ENCODE data around the gene AVPR1B. TPM values are rescaled to one million over a fixed set of nuclear protein-coding genes. Genes with fewer than 3 reads are reported as not detected.
A peak's percentile ranks its signal among the peaks of the same experiment; 100 is the strongest.

The AVPR1B gene, protein sequence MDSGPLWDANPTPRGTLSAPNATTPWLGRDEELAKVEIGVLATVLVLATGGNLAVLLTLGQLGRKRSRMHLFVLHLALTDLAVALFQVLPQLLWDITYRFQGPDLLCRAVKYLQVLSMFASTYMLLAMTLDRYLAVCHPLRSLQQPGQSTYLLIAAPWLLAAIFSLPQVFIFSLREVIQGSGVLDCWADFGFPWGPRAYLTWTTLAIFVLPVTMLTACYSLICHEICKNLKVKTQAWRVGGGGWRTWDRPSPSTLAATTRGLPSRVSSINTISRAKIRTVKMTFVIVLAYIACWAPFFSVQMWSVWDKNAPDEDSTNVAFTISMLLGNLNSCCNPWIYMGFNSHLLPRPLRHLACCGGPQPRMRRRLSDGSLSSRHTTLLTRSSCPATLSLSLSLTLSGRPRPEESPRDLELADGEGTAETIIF
- not detected in 2 replicates for total RNA-seq (2014; rRNA removed; shearing (Covaris generic))

DNA sequence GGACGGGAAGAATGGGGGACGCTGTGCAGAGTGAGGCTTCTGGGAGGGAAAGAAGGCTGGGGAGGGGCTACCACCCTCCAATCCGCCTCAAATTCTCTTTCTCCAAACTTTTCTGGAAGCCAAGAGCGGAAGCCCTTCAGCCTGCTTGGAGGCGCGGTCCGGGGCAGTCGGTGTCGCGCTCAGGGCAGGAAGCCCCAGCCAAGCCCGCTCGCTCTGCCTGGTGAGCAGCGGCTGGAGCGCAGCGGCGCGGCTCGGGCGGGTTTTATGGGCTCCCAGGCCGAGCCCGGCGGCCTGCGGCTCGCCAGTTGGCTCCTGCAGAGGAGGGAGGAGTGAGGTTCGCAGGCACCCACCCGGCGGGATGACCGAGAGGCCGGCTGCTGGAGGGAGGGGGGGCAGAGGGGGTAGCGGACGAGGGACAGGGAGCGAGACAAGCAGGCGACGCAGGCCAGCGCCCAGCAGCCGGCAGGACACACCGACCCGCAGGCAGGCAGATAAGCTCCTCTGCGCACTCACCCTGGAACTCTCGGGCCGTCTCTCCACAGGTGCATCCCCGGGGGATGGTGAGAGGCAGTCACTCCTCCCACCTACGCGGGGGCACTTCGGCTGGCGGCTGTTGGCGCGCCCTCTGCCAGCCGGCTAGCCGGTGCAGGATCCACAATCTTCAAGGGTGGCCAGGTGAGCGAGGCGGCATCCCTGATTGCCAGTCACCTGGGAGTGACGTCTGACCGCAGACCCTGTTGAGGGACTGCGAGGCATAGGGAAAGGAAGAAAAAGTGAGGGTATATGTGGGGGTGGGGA is at the start of gene AVPR1B:
Gene AVPR1B (minus strand): TSS at position 238 of the 798 bp plus-strand sequence. CDS start 498 bp downstream, outside the sequence.
- in situ Hi-C loops (cut with HindIII; ENCODE audit: low sequenced_read_pairs) = no loop called here
- DNase-seq (ENCODE audit: low spot score) = peak; percentile 32

DNA sequence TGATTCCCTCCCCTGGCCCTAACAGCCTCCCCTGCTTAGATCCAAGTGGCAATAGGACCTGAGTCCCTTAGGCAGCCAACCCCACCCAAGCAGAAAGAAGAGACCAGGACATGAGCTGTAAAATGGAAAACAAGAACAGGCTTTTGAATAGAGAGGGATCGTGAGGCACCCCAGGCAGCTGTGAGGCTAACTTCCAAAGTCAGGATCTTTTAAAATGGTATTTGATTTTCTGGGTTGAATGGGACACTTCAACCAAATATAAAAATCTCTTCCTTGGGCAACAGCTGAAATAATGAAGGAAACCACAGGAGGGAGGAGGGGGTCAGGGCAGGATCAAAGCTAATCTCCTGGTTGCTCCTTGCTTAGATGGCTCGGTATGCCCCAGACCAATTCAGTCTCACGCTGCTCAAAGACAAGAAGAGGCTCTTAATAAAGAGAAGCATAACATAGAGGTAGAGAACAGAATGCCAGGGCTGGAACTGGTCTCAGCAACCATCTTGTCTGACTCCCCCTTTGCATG is 28.6 kb upstream of the AVPR1B start:
- DNase-seq (ENCODE audit: low spot score) = no peak
- in situ Hi-C loops (cut with HindIII; ENCODE audit: low sequenced_read_pairs) = no loop called here

DNA sequence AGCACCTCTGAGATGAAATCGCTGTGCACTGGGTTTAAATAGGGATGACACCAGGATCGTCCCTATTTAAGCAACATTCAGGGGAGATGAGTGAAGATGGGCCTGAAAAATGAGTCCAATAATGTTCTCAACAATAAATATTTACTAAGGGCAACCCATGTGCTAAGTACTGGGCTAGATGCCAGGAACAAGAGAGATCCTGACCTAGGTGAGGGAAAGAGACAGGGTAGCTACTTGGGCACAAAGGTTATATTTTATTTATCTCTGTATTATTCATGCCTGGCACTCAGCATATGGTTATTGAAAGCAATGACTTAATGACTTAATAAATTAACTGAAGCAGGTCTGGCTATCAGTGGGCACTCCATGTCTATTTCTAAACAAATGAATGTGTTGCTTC is 27.4 kb upstream of the AVPR1B start:
- in situ Hi-C loops (cut with HindIII; ENCODE audit: low sequenced_read_pairs) = no loop called here
- DNase-seq (ENCODE audit: low spot score) = peak; percentile 24

DNA sequence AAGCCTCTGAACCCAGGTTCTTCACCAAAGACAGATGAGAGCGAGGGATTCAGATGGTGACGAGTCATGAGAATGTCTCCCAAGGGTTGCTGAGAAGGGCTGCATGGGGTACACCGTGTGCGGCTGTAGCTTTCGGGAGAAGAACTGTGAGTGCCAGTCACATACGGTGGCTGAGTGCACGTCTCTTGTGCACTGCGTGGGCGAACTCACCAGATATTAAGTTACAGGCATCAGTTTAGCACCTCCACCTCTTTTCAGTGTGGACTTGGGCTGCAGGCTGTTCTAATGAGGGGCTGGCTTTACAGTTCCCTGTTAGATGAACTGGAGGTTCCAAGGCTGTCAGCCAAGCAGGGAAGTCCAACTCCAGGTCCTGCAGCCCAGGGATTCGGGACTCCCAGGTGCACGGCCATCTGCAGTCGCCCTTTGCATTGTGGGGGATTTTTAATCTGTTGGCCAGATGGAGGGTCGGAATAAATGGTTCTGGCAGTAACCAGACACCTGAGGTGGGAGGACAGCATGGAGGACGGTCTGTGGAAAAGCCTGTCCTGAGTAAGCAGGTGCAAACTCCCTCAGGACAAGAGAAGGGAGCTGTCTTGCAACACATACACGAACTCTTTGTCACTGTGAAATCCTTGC is 26.5 kb upstream of the AVPR1B start:
- in situ Hi-C loops (cut with HindIII; ENCODE audit: low sequenced_read_pairs) = no loop called here

DNA sequence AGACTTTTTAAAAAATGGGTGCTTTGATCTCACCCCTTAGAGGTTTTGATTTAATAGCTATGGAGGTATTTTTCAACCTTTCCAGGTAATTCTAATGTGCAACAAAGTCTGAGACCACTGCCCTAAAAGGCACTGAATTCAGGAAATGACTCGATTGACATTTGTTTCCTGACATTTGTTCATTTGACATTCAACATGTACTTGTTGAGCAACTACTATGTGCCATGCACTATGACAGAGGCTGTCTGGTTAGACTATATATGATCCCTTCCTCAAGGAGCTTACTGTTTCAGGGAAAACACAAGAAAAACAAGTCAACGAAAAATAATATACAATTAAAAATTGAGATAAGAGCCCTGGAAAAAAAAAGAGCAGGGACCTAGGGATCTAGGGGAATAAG is 25.6 kb upstream of the AVPR1B start:
- in situ Hi-C loops (cut with HindIII; ENCODE audit: low sequenced_read_pairs) = no loop called here

More for the DNA sequence above, 26.5 kb upstream of the AVPR1B start:
- DNase-seq (ENCODE audit: low spot score) = peak; percentile 91

DNA sequence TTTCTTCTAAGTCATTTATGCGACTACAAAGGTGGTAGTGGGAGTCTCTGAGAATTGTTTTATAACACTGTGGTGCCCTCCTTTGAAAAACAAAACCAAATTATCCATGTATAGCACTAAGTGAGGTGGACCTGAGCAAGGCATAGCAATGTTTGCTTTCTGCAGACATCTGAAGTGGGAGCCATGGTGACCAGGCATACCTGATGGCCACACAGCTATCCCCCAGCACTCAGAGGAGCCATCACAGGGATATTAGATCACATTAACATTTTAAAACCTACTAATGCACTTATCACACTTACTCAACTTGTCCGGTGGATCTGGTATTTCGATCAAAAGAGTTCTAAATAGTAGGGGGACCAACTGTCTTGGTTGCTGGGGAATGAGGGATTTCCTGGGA is 24.8 kb upstream of the AVPR1B start:
- no peak for DNase-seq (ENCODE audit: low spot score)
- in situ Hi-C loops (cut with HindIII; ENCODE audit: low sequenced_read_pairs) = no loop called here

More for the DNA sequence above, 25.6 kb upstream of the AVPR1B start:
- DNase-seq (ENCODE audit: low spot score) = no peak

DNA sequence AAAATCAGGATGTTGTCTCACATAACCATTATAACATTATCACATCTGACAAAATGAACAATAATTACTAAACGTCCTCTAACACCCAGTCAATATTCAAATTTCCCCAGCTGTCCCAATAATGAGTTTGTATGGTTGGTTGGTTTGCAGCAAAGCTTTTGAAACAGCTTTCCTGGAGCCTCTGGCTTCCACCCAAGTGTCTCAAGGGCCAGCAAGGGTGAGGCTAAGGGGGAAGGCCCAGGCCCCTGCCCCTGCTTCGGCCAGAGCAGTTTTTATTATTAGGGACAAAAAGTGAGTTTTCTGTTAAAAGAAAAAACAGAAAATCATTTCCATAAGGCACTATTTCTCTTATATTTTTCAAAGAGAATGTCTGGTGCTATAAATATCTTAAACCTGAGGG is 19.1 kb upstream of the AVPR1B start:
- no peak for DNase-seq (ENCODE audit: low spot score)
- in situ Hi-C loops (cut with HindIII; ENCODE audit: low sequenced_read_pairs) = no loop called here

DNA sequence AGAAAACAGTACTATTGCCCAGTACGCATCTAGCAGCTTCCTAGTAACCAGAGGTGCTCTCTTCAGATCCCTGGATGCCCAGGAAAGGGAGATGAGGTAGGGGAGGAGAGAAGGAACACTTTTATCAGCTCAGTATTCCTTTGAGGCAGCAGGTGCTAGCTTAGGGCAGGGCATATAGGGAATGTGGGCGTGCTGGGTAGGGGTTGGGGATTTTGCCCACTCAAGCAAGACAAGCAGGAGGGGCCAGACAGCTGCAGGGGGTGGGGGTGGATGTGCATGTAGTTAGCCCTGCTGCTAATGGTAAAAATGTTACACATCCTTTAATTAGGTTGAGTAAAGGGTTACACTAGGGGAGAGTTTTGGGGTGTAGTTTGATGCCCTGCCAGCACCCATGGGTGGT is 18.1 kb upstream of the AVPR1B start:
- in situ Hi-C loops (cut with HindIII; ENCODE audit: low sequenced_read_pairs) = no loop called here
- DNase-seq (ENCODE audit: low spot score) = no peak

DNA sequence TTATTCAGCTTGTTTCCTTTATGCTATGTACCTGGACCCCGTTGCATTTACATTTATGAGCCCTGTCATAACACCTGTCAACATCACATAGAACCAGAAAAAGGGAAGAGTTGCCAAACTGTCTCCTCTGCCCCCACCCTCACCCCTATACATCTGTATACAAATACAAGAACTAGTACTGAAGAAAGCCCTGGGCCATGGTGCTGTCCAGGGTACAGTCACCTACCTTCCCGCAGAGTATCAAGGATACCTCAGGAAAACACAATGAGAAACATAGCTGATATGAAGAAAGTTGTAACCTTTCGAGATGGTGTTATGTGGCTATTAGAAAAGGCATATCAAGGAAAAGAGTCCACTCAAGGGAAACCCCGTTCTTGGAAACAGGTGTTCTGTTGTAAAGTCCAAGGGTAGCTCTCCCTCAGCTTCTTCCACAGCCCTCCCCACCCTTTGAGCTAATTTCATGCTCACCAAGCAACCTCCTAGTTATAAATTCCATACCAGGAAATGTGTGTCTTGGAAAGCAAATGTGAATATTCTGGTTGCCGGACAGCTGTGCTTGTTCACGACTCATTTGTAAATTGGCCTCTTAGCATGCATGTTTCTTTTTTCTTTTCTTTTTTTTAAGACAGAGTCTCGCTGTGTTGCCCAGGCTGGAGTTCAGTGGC is 16.7 kb upstream of the AVPR1B start:
- DNase-seq (ENCODE audit: low spot score) = no peak
- in situ Hi-C loops (cut with HindIII; ENCODE audit: low sequenced_read_pairs) = no loop called here

DNA sequence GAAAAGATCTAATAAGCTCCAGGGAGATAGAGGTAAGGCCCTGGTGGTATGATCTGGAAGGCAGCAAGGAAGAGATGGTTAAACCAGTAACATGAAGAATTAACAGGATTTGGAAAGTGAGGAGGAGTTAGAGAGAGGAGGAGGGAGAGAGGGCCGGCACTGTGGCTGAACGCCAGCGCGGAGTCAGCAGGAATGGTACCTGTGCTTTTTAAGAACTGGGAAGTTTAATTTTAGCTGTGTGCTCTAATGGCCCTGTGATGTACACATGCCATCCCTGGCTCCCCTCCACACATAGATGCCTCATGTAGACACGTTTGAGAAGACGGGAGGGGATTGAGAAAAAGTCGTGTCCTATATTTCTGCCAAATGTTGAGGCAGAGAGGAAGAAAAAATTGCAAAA is 13.8 kb upstream of the AVPR1B start:
- in situ Hi-C loops (cut with HindIII; ENCODE audit: low sequenced_read_pairs) = no loop called here
- no peak for DNase-seq (ENCODE audit: low spot score)

DNA sequence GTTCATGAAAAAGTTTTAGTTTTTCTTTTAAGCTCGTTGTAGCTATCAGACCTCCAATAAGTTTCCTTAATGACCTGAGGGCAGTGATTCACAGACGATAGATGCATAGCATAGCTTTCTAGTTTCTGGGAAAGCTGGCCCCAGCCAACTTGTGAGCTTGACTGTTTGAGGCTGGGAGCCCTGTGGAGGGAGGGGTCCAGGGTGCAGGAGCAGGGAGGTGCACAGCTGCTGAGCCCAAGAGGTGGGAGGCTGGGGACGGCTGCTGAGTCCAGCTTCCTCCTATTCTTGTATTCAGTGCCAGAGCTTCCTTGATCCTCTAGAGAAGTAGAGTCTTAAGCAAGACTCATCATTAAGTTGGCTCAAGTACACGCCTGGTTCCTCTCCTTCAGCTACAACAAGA is 11.0 kb upstream of the AVPR1B start:
- in situ Hi-C loops (cut with HindIII; ENCODE audit: low sequenced_read_pairs) = no loop called here
- no peak for DNase-seq (ENCODE audit: low spot score)

DNA sequence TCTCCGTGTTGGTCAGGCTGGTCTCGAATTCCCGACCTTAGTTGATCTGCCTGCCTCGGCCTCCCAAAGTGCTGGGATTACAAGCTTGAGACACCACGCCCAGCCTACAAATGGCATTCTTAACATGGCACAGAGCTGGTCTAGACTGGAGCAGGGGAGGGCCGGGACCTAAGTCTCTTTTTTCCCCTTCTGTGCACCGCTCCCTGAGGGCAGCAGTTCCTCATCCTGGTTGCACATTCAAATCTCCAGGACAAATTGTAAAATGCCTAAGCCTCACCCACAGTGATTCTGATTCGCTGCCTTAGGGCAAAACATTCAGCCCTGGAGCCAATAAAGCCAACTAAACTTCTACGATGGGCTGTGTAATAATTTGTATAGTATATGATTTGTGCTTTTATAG is 10.1 kb upstream of the AVPR1B start:
- DNase-seq (ENCODE audit: low spot score) = no peak
- in situ Hi-C loops (cut with HindIII; ENCODE audit: low sequenced_read_pairs) = no loop called here

DNA sequence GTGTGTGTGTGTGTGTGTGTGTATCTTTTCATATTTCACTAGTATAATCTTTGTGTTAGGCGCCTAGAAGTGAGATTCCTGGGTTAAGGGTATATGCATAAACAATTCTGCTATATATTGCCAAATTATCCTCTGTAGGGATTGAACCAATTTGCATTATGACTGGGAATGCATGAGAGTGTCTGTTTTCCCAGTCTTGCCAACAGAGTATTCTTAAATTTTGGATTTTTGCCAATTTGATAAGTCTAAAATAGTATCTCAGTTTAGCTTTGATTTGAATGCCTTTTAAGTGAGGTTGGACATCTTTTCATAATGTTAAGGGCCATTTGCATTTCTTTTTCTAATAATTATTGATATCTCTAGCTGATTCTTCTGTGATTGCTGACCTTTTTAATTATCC is 8.2 kb upstream of the AVPR1B start:
- no peak for DNase-seq (ENCODE audit: low spot score)
- in situ Hi-C loops (cut with HindIII; ENCODE audit: low sequenced_read_pairs) = no loop called here

DNA sequence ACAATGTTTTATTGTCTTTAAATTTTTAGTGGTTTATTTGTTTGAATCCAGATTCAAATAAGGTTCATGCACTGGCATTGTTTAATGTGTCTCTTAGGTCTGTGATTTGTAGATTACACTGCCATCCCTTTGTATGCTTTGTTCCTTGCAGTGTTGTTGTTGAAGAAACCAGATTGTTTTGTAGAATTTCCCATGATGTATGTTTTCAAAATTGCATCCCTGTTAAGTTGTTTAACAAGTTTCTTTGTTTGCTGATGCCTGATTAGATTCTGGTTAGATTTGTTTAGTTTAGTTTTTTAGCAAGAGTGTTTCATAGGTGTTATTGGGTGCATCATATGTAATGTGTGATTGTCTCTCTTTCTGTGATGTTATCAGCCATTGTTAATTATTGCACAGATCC is 5.5 kb upstream of the AVPR1B start:
- no peak for DNase-seq (ENCODE audit: low spot score)
- in situ Hi-C loops (cut with HindIII; ENCODE audit: low sequenced_read_pairs) = no loop called here

DNA sequence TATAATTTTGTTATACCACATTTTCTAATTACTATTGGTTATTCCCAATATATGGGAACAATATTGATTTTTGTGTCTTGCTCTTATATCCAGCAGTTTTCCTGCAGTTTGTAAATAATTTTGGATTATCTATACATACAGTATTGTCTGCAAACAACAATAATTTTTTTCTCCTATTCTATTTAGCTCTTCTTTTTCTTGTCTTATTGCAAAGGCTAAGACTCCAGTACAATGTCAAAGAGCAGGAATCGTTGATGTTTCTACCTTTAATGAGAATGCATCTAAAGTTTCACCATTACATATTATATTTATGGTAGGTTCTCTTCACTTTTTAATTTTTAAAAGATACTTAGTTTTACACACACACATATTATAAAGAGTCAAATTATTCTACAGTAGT is 4.1 kb upstream of the AVPR1B start:
- in situ Hi-C loops (cut with HindIII; ENCODE audit: low sequenced_read_pairs) = no loop called here
- no peak for DNase-seq (ENCODE audit: low spot score)

DNA sequence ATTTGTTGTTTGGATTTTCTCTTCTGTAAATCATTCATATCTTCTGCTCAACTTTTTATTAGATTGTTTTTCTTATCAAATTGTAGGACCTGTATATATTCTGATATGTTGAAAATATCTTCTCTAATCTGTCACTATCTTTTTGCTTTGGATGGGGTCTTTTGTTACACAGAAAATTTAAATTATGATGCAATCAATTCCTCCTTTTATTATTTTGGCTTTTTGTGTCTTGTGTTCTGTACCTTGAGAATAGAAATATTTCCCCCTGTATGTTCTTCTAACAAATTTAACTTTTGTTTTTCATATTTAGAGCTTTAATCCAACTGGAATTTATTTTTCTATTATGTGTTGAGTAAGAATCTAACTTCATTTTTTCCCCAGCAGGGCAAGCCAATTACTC is 3.2 kb upstream of the AVPR1B start:
- in situ Hi-C loops (cut with HindIII; ENCODE audit: low sequenced_read_pairs) = no loop called here
- DNase-seq (ENCODE audit: low spot score) = no peak

DNA sequence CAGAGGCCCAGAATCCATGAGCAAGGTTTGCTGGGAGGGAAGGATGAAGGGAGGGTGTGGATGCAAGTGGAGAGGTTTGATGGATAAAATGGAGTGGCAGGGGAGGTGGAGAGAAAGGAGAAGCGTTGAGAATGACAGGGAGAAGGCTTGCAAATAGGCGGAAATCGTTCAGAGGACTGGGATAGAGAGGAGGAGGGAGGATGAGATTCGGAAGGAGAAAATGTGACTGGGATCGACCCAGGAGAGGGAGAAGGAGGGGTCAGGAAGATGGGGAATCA is 376 bp downstream of the AVPR1B start:
- in situ Hi-C loops (cut with HindIII; ENCODE audit: low sequenced_read_pairs) = no loop called here
- peak; percentile 34 for DNase-seq (ENCODE audit: low spot score)

DNA sequence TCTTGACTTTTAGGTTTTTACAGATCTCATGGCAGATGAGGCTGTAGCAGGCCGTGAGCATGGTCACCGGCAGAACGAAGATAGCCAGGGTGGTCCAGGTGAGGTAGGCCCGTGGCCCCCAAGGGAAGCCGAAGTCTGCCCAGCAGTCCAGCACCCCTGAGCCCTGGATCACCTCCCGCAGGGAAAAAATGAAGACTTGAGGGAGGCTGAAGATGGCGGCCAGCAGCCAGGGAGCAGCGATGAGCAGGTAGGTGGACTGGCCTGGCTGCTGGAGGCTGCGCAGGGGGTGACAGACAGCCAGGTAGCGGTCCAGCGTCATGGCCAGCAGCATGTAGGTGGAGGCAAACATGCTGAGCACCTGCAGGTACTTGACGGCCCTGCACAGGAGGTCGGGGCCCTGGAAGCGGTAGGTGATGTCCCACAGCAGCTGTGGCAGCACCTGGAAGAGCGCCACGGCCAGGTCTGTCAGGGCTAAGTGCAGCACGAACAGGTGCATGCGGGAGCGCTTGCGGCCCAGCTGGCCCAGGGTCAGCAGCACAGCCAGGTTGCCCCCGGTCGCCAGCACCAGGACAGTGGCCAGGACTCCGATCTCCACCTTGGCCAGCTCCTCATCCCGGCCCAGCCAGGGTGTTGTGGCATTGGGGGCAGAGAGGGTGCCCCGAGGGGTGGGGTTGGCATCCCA is 856 bp downstream of the AVPR1B start:
- no peak for DNase-seq (ENCODE audit: low spot score)
- in situ Hi-C loops (cut with HindIII; ENCODE audit: low sequenced_read_pairs) = no loop called here

DNA sequence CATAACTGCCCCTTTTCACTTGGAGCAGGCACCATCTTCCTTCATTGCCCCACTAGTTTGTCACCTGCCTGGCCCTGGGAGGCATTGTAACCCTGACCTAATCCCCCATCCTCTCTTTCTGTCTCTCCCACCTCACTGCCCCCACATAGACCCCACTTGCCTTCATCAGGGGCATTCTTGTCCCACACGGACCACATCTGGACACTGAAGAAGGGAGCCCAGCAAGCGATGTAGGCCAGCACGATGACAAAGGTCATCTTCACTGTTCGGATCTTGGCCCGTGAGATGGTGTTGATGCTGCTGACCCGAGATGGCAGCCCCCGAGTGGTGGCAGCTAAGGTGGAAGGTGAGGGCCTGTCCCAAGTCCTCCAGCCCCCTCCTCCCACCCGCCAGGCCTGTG is 1.4 kb downstream of the AVPR1B start:
- in situ Hi-C loops (cut with HindIII; ENCODE audit: low sequenced_read_pairs) = no loop called here
- no peak for DNase-seq (ENCODE audit: low spot score)
